Fibroblast of mammary gland (primary cell): ENCODE measurements around the gene PDZD8.

ENCODE experiments used
- DNase-seq: peaks from one replicate; pipeline ENCODE4 v3.0.0-alpha.2; 2010; ENCODE audit warnings: low read depth
- H3K4me3 ChIP-seq: 2 replicates; pipeline ENCODE4 v1.5.1; 2011; ENCODE audit warnings: low read depth, mild to moderate bottlenecking, low read length, moderate library complexity; ENCODE audit not compliant: control insufficient read depth
- TF ChIP-seq, protein P1 (sequence below): conservative IDR thresholded peaks from 2 replicates; pipeline ENCODE4 v1.5.1; 2011; ENCODE audit warnings: low read depth, low read length, inconsistent platforms; ENCODE audit not compliant: control insufficient read depth, insufficient read depth

PDZD8 gene

DNA sequence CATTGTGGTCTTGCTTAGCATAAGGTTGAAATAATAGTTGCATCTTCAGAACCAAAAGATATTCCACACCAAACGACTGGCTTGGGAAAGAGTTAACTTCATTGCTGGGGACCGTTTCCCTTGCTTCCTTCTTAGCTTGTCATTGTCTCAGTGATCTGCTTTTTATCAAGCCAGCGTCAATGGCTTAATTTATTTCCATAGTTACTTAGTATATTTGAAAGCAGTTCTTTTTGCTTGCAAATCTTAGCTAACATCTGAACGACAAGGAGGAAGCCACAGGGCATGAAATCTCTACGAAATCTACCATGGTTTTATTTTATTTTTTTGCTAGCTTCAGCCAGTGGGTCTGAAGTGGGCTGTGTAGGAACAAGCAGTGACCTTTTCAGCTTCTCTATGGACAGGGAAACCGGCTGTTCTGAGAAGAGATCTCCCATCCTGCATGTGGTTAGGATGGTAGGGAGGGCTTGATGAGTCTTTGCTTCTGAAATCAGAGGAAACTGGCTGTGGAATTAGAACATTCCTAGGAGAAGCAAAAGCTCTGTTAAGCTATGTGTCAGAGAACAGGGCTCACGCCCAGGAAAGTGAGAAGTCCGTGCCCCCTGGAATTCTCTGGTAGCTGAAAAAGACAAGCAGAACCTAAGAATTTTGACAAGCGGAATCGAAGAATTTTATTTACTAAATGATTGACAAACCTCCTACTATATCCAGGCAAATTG, 126.3 kb downstream of the PDZD8 start:
- no peak overlapping the region for H3K4me3 ChIP-seq
- TF ChIP-seq, protein P1, sequence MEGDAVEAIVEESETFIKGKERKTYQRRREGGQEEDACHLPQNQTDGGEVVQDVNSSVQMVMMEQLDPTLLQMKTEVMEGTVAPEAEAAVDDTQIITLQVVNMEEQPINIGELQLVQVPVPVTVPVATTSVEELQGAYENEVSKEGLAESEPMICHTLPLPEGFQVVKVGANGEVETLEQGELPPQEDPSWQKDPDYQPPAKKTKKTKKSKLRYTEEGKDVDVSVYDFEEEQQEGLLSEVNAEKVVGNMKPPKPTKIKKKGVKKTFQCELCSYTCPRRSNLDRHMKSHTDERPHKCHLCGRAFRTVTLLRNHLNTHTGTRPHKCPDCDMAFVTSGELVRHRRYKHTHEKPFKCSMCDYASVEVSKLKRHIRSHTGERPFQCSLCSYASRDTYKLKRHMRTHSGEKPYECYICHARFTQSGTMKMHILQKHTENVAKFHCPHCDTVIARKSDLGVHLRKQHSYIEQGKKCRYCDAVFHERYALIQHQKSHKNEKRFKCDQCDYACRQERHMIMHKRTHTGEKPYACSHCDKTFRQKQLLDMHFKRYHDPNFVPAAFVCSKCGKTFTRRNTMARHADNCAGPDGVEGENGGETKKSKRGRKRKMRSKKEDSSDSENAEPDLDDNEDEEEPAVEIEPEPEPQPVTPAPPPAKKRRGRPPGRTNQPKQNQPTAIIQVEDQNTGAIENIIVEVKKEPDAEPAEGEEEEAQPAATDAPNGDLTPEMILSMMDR: no peak
- no peak for DNase-seq

DNA sequence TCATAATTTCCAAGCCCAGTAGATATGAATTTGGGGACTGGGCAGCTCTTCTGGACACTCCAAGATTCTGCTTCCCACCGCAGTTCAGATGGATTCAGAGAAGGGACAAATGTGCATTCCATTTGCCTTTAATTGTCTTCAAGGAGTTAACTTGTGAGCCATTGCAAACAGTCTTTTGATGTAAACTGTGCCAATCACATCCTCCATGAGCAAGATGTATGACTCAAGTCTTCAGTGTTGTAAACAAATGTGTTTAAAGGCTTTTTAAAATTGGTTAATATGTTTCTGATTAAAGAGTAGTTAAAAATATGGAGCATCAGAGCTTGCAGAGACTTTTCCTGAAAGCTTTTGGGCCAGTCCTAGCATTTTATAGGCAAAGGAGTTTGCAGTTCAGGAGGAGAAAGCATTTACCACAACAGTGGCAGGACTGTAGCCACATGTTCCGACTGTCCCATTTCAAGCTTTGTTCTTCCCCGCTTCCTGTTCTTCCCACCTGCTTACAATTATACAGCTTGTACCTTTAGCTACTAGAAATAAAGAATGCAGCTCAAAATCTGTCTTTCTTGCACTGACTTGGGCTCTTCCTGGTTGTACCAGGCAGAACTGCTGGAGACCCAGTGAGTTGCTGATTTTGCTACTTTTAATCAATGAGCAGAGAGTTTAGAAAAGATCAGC, 128.1 kb downstream of the PDZD8 start:
- DNase-seq: peak; percentile 47
- H3K4me3 ChIP-seq: no peak overlapping the region
- TF ChIP-seq, protein P1: no peak

DNA sequence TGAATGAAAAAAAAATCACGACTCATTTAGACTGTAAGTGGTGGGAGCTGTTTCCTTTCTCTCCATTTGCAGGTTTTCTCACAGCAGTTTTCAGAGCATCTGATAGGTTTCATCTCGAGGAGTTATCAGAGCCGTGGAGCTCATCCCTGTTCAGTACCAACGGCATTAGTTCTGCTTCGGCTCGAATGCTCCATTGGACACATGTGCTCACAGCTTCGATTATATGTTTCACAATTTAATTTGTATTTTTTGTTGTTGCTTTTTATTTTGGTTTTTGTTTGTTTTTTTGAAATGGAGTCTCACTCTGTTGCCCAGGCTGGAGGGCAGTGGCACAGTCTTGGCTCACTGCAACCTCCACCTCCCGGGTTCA, 132.8 kb downstream of the PDZD8 start:
- no peak for DNase-seq
- TF ChIP-seq, protein P1: no peak
- no peak overlapping the region for H3K4me3 ChIP-seq

DNA sequence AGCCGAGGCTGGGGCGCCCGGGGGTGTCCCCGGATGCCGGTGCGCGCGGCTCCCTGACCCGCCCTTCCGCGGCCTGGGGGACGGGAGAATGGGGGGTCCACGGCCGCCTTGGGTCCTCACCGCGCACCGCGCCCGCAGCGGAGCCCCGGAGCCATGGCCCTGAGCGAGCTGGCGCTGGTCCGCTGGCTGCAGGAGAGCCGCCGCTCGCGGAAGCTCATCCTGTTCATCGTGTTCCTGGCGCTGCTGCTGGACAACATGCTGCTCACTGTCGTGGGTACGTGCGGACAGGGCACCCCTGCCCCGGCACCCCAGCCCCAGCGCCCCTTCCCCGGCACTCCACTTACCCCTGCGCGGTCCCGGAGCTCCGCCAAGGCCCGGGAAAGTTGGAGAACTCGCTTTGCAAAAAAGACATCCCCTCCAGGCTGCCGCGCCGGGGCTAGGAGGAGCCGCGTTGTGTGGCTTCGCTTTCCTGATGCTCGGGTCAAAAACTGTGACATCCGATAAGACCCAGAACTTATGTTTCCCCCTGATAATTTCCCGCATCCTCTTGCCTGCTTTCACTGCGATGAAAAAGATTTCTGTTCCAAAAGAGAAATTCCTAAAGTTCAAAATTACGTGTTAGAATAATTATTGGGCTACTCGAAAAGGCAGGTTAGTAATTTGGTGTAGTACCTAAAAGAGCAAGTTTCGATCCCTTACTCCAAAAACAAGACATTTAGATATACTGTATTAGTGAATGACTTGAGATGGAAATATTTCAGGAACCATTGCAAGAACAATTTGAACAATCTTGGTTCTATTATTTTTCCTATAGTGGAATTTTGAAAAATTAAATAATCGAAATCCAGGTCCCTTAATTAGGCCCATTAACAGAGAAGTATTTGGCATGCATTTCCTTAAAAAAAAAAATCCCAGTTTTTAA, 133.4 kb downstream of the PDZD8 start:
- H3K4me3 ChIP-seq: no peak overlapping the region
- no peak for DNase-seq
- TF ChIP-seq, protein P1: no peak

DNA sequence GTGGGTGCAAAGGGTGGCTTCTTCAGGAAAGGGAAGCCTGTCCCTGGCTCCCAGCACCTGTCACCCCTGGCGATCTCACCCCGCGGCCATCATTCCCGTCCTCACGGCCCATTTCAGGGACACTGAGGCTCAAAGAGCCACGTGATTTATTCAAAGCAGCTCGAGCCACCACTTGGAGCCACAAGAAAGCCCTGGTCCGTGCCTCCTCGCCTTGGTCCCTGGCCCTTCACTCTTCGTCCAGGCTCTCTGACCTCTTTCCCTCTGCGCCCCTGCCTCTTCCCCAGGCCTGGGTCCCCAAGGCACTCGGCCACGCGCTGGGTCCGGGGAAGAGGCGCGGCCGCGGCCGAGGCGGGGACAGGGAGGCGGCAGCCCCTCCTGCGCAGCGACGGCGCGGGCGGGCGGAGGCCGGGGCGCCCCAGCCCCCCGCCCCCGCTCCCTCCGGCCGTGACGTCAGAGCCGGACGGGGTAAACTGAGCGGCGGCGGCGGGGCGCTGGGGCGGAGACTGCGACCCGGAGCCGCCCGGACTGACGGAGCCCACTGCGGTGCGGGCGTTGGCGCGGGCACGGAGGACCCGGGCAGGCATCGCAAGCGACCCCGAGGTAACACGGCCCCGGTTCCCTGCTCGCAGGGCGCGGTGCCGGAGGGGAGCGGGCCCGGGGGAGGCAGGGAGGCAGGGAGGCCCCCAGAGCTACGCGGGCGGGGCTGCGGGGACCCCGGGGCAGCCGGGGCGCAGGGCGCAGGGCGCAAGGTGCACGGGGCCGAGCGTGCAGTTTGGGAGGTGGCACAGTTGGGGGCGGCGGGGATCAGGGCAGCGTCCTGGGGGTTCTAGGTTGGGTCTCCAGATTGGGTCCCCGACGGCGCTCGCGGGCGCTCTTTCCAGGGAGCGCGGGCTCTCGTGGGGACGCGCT, 134.4 kb downstream of the PDZD8 start, which contains the start of gene SLC18A2:
TSS of gene SLC18A2 (plus strand) at position 494 of the 909 bp plus-strand sequence. CDS start 580 bp downstream, outside the sequence.
- TF ChIP-seq, protein P1: no peak
- H3K4me3 ChIP-seq: no peak within 1 kb of the TSS
- no peak for DNase-seq
